GM19240 (cell line): ENCODE measurements around the gene RAPGEF1.
A peak's percentile ranks its signal among the peaks of the same experiment; 100 is the strongest.

Experiments used
- DNase-seq: peaks from one replicate; pipeline ENCODE4 v3.0.0; 2011; ENCODE audit warnings: low spot score; ENCODE audit not compliant: insufficient read length

RAPGEF1 gene

GRCh38 chr9:131534721-131535237 is 205.1 kb downstream of the RAPGEF1 start:
- no peak for DNase-seq

DNA sequence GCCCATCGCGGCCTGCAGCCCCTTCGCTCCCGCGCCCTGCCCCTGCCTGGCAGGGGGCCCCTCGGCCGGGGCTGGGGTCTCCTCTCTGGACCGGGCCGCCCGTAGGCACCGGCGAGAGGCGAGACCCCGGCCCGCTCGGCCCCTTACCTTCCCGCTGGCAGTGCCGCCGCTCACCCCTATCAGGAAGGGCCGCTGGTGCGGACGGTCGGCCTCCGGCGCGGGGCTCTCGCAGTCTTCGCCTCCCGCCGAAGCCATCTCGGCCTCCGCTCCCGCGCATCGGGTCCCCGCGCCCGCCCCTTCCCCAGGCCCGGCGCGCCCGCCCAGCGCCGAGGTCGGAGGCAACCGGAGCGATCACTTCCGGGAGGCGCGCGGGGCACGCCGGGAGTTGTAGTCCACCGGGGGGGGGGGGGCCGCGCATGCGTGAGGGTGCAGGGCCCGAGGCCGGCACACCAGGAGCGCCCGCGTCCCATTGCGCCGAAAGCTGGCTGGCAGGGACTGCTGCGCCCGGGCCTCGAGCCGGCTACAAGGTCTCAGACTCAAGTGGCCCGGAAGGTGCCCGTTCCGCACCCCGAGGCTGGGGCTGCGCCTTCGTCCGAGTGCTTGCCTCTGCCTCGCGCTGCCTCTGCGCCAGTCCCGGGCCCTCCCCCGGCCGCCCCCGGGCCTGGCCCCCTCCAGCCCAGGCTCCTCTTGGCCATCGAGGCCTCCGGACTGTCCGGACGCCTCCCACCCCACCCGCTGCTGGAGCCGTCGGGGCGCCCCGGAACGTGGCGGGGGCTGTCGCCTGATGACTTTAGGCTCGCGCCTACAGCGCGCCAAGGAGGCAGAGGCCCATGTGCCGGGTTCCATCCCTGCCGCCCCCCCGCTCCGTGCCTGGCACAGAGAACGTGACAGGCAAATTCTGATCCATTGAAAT is 208.7 kb downstream of the RAPGEF1 start, which contains the start of gene UCK1:
UCK1 (minus strand) TSS at position 344 of the 913 bp plus-strand sequence; CDS start at position 255, 89 bp downstream.
- DNase-seq = peak; percentile 95

GRCh38 chr9:131530546-131530919 is 209.3 kb downstream of the RAPGEF1 start:
- peak; percentile 60 for DNase-seq

- DNase-seq = no peak
Observed at GRCh38 chr9:131529597-131530545, 210.0 kb downstream of the RAPGEF1 start.

- DNase-seq = no peak
Observed at GRCh38 chr9:131528886-131529505, 210.9 kb downstream of the RAPGEF1 start.

- DNase-seq = no peak
Observed at GRCh38 chr9:131528186-131528585, 211.7 kb downstream of the RAPGEF1 start.
